A673 (cell line): ENCODE measurements around the gene NASP. TPM values are rescaled to one million over a fixed set of nuclear protein-coding genes. Genes with fewer than 3 reads are reported as not detected.

Experiments used
- BruUV-seq: library from RNA; stranded (reverse); fragments of 400-500 nt; replicated peaks from 2 replicates; lab custom pipeline; 2021; lab: Mats Ljungman, UMichigan
- CTCF ChIA-PET: fragments of 300-600 bp; sonication (Branson Sonifier 250); formaldehyde crosslinking; loops from one replicate; lab custom pipeline; 2022; ENCODE audit warnings: antibody characterized with exemption; lab: Charles Lee
- POLR2A ChIA-PET: fragments of 300-600 bp; sonication (Branson Sonifier 250); formaldehyde crosslinking; loops from one replicate; lab custom pipeline; 2022; ENCODE audit warnings: antibody characterized with exemption; ENCODE audit not compliant: low non-redundant PET; lab: Charles Lee
- DNase-seq: peaks from one replicate; pipeline ENCODE4 v3.0.0-alpha.2; 2015; ENCODE audit warnings: low spot score
- H3K27ac ChIP-seq: fragments of 200-600 bp; sonication (generic); 2 replicates; pipeline ENCODE4 v1.5.1; 2016; ENCODE audit warnings: mixed run types, low read depth, mild to moderate bottlenecking, mixed read lengths, antibody characterized with exemption, low read length; ENCODE audit not compliant: poor library complexity, severe bottlenecking
- H3K27me3 ChIP-seq: fragments of 200-600 bp; sonication (generic); replicated peaks from 2 replicates; pipeline ENCODE4 v1.6.1; 2017; ENCODE audit warnings: mixed run types, low read depth, mild to moderate bottlenecking, mixed read lengths, antibody characterized with exemption, low read length; ENCODE audit not compliant: insufficient read depth, poor library complexity
- H3K36me3 ChIP-seq: fragments of 200-600 bp; sonication (generic); 2 replicates; pipeline ENCODE4 v1.6.1; 2016; ENCODE audit warnings: mixed run types, mild to moderate bottlenecking, mixed read lengths, antibody characterized with exemption, low read length; ENCODE audit not compliant: insufficient read depth, poor library complexity, severe bottlenecking
- H3K4me1 ChIP-seq: fragments of 200-600 bp; sonication (generic); 2 replicates; pipeline ENCODE4 v1.6.1; 2017; ENCODE audit warnings: mixed run types, mild to moderate bottlenecking, mixed read lengths, antibody characterized with exemption, low read length; ENCODE audit not compliant: insufficient read depth, poor library complexity, severe bottlenecking
- H3K4me3 ChIP-seq: fragments of 200-600 bp; sonication (generic); 2 replicates; pipeline ENCODE4 v1.5.1; 2016; ENCODE audit warnings: low read depth, mixed run types, mild to moderate bottlenecking, mixed read lengths, low read length; ENCODE audit not compliant: poor library complexity, severe bottlenecking
- H3K9me3 ChIP-seq: fragments of 200-600 bp; sonication (generic); 2 replicates; pipeline ENCODE4 v1.6.1; 2016; ENCODE audit warnings: mixed run types, low read depth, mild to moderate bottlenecking, mixed read lengths, antibody characterized with exemption, low read length; ENCODE audit not compliant: poor library complexity, severe bottlenecking
- CTCF ChIP-seq: fragments of 300-800, 200-600 bp; sonication (generic); conservative IDR thresholded peaks from 2 replicates; pipeline ENCODE4 v1.5.1; 2017; ENCODE audit warnings: low read depth, mild to moderate bottlenecking, antibody characterized with exemption, low read length, moderate library complexity, mixed read lengths
- EZH2 ChIP-seq: fragments of 200-600 bp; sonication (generic); IDR thresholded peaks from 2 replicates; pipeline ENCODE4 v1.6.1; 2017; ENCODE audit warnings: borderline replicate concordance, low read depth, mild to moderate bottlenecking, mixed read lengths, antibody characterized with exemption, low read length; ENCODE audit not compliant: poor library complexity, severe bottlenecking
- intact Hi-C: fragments of 100-400 bp; cut with micrococcal nuclease; formaldehyde crosslinking; loops from one replicate; pipeline ENCODE4 v1.10.0; 2022; ENCODE audit not compliant: unreplicated experiment
- total RNA-seq: library from RNA; stranded (reverse); gene quantifications from 2 replicates; pipeline ENCODE4 v1.2.3, GENCODE V29; 2021

Gene NASP
- total RNA-seq, 1 experiment from 2014 or later, result 392 TPM

- DNase-seq, result no peak
- POLR2A ChIA-PET, result no interaction called here
- Histone ChIP-seq H3K4me3 (no peak overlapping the region), H3K27me3 (no peaks in the 10 kb centered on the region), H3K9me3 (no peaks in the 10 kb centered on the region), H3K27ac (no peak overlapping the region), H3K4me1 (no peaks in the 10 kb centered on the region), H3K36me3 (peaks cover 69% of the 10 kb centered on the region)
- no TSS peak for BruUV-seq
- intact Hi-C loops, result no loop called here
- CTCF ChIA-PET, result no interaction called here
- TF ChIP-seq EZH2 (no peak), CTCF (no peak)
Measured at GRCh38 chr1:45659222-45659621, 75.4 kb downstream of the NASP start.

GRCh38 chr1:45660336-45660735, 76.5 kb downstream of the NASP start:
- no peak overlapping the region for H3K4me3 ChIP-seq
- H3K9me3 ChIP-seq, result no peaks in the 10 kb centered on the region
- TSS peak; percentile 64 for BruUV-seq
- H3K27ac ChIP-seq, result no peak overlapping the region
- H3K27me3 ChIP-seq, result no peaks in the 10 kb centered on the region
- intact Hi-C loops, result no loop called here
- TF ChIP-seq EZH2 (no peak), CTCF (no peak)
- CTCF ChIA-PET, result no interaction called here
- POLR2A ChIA-PET, result no interaction called here
- H3K4me1 ChIP-seq, result no peaks in the 10 kb centered on the region
- peaks cover 58% of the 10 kb centered on the region for H3K36me3 ChIP-seq
- DNase-seq, result no peak

GRCh38 chr1:45666836-45667235, 83.0 kb downstream of the NASP start:
- Histone ChIP-seq H3K9me3 (no peaks in the 10 kb centered on the region), H3K4me1 (no peaks in the 10 kb centered on the region), H3K4me3 (no peak overlapping the region), H3K36me3 (no peaks in the 10 kb centered on the region), H3K27me3 (no peaks in the 10 kb centered on the region), H3K27ac (no peak overlapping the region)
- DNase-seq, result no peak
- POLR2A ChIA-PET, result no interaction called here
- intact Hi-C loops, result no loop called here
- TF ChIP-seq EZH2 (no peak), CTCF (no peak)
- CTCF ChIA-PET, result no interaction called here
- no TSS peak for BruUV-seq
